Neural progenitor cell (in vitro differentiated cells): ENCODE data around the gene NLRC3. TPM values are rescaled to one million over a fixed set of nuclear protein-coding genes. Genes with fewer than 3 reads are reported as not detected.
A peak's percentile ranks its signal among the peaks of the same experiment; 100 is the strongest.
"Not testable (repeated sequence)": the region's sequence is repeated elsewhere in the genome, so short reads cannot be mapped to it uniquely, and the experiment has no call there.

Experiments used
- DNase-seq: peaks from one replicate; pipeline ENCODE4 v3.0.0-alpha.2; 2016; ENCODE audit warnings: low spot score
- H2AFZ ChIP-seq: fragments of 200-600 bp; sonication (generic); replicated peaks from 2 replicates; pipeline ENCODE4 v1.6.1; 2016; ENCODE audit warnings: antibody characterized with exemption
- H3F3A ChIP-seq: fragments of 200-600 bp; sonication (generic); 2 replicates; pipeline ENCODE4 v1.6.1; 2016; ENCODE audit warnings: antibody characterized with exemption, low read depth
- H3K27ac ChIP-seq: fragments of 200-600 bp; sonication (generic); 2 replicates; pipeline ENCODE4 v1.5.1; 2016; ENCODE audit warnings: mild to moderate bottlenecking
- H3K27me3 ChIP-seq: fragments of 200-600 bp; sonication (generic); 2 replicates; pipeline ENCODE4 v1.6.1; 2016; ENCODE audit warnings: mild to moderate bottlenecking, moderate library complexity
- H3K36me3 ChIP-seq: fragments of 200-600 bp; sonication (generic); 2 replicates; pipeline ENCODE4 v1.5.1; 2016
- H3K4me1 ChIP-seq: fragments of 200-600 bp; sonication (generic); 2 replicates; pipeline ENCODE4 v1.6.1; 2016; ENCODE audit warnings: mixed run types
- H3K4me2 ChIP-seq: fragments of 200-600 bp; sonication (generic); 2 replicates; pipeline ENCODE4 v1.6.1; 2016
- H3K4me3 ChIP-seq: fragments of 200-600 bp; sonication (generic); 2 replicates; pipeline ENCODE4 v1.5.1; 2016
- H3K79me2 ChIP-seq: fragments of 200-600 bp; sonication (generic); 2 replicates; pipeline ENCODE4 v1.6.1; 2016; ENCODE audit warnings: low read depth
- H3K9ac ChIP-seq: fragments of 200-600 bp; sonication (generic); 2 replicates; pipeline ENCODE4 v1.6.1; 2016
- H3K9me3 ChIP-seq: fragments of 200-600 bp; sonication (generic); 2 replicates; pipeline ENCODE4 v1.5.1; 2016; ENCODE audit warnings: low read depth
- H4K20me1 ChIP-seq: fragments of 200-600 bp; sonication (generic); 2 replicates; pipeline ENCODE4 v1.6.1; 2016; ENCODE audit warnings: low read depth
- H3K27ac Mint-ChIP-seq: 3 replicates; pipeline ENCODE4 v1.8.0; 2021; ENCODE audit warnings: mixed read lengths
- H3K27me3 Mint-ChIP-seq: 2 replicates; pipeline ENCODE4 v1.8.0; 2022; ENCODE audit warnings: low read depth, mild to moderate bottlenecking, inconsistent platforms, moderate library complexity, mixed read lengths; ENCODE audit not compliant: insufficient read depth
- H3K36me3 Mint-ChIP-seq: 3 replicates; pipeline ENCODE4 v1.8.0; 2021; ENCODE audit warnings: mixed read lengths
- H3K4me1 Mint-ChIP-seq: 3 replicates; pipeline ENCODE4 v1.8.0; 2021; ENCODE audit warnings: mixed read lengths
- H3K4me3 Mint-ChIP-seq: 3 replicates; pipeline ENCODE4 v1.8.0; 2021; ENCODE audit warnings: mild to moderate bottlenecking, moderate library complexity, mixed read lengths
- H3K9me3 Mint-ChIP-seq: 3 replicates; pipeline ENCODE4 v1.8.0; 2020; ENCODE audit warnings: mixed read lengths
- EZH2 ChIP-seq: fragments of 200-600 bp; sonication (generic); IDR thresholded peaks from 2 replicates; pipeline ENCODE4 v1.6.1; 2017; ENCODE audit warnings: antibody characterized with exemption, mild to moderate bottlenecking, moderate library complexity
- EZH2phosphoT487 ChIP-seq: fragments of 200-600 bp; sonication (generic); IDR thresholded peaks from 2 replicates; pipeline ENCODE4 v1.6.1; 2017; ENCODE audit warnings: antibody characterized with exemption
- total RNA-seq: library from RNA; depleted of rRNA; stranded (reverse); fragments of >200 nt; gene quantifications from 2 replicates; pipeline ENCODE4 v1.2.3, GENCODE V29; 2015; ENCODE audit warnings: low replicate concordance
- TF ChIP-seq, protein P1 (sequence below): fragments of 200-600 bp; sonication (generic); IDR thresholded peaks from 2 replicates; pipeline ENCODE4 v1.5.1; 2017; ENCODE audit warnings: antibody characterized with exemption, mild to moderate bottlenecking

NLRC3 gene
- total RNA-seq, 1 donor from 2014 or later = not detected

DNA sequence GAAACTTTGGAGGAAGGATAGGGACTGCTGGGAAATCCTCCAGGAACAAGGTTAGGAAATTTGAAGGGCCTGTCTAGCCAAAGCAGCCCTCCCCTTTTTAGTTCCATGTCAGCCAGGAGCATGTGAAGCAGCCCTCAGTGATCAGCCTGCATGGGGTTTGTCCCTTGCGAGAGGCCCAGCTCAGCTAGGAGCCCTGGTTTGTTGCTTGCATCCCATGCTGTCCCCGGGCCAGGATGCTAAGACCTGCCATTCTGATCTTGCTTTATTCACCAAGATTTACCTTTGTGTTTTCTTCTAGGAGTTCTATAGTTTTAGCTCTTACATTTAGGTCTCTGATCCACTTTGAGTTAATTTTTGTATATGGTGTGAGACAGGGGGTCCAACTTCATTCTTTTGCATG is 48.8 kb downstream of the NLRC3 start:
- Histone ChIP-seq H2AFZ (no peak overlapping the region), H3K36me3 (peaks cover 6% of the 10 kb centered on the region), H3K79me2 (no peaks in the 10 kb centered on the region), H3K27me3 (no peaks in the 10 kb centered on the region), H4K20me1 (no peaks in the 10 kb centered on the region), H3K9ac (no peak overlapping the region), H3F3A (peaks cover 7% of the 10 kb centered on the region), H3K27ac (no peak overlapping the region), H3K9me3 (no peaks in the 10 kb centered on the region), H3K4me2 (no peak overlapping the region), H3K4me1 (no peaks in the 10 kb centered on the region), H3K4me3 (no peak overlapping the region)
- Mint-ChIP-seq H3K4me1 (no peaks in the 10 kb centered on the region), H3K27ac (no peak overlapping the region), H3K27me3 (peaks cover 2% of the 10 kb centered on the region), H3K36me3 (peaks cover 42% of the 10 kb centered on the region), H3K9me3 (peaks cover 6% of the 10 kb centered on the region), H3K4me3 (no peak overlapping the region)
- TF ChIP-seq, protein P1, sequence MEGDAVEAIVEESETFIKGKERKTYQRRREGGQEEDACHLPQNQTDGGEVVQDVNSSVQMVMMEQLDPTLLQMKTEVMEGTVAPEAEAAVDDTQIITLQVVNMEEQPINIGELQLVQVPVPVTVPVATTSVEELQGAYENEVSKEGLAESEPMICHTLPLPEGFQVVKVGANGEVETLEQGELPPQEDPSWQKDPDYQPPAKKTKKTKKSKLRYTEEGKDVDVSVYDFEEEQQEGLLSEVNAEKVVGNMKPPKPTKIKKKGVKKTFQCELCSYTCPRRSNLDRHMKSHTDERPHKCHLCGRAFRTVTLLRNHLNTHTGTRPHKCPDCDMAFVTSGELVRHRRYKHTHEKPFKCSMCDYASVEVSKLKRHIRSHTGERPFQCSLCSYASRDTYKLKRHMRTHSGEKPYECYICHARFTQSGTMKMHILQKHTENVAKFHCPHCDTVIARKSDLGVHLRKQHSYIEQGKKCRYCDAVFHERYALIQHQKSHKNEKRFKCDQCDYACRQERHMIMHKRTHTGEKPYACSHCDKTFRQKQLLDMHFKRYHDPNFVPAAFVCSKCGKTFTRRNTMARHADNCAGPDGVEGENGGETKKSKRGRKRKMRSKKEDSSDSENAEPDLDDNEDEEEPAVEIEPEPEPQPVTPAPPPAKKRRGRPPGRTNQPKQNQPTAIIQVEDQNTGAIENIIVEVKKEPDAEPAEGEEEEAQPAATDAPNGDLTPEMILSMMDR = no peak
- DNase-seq = no peak

DNA sequence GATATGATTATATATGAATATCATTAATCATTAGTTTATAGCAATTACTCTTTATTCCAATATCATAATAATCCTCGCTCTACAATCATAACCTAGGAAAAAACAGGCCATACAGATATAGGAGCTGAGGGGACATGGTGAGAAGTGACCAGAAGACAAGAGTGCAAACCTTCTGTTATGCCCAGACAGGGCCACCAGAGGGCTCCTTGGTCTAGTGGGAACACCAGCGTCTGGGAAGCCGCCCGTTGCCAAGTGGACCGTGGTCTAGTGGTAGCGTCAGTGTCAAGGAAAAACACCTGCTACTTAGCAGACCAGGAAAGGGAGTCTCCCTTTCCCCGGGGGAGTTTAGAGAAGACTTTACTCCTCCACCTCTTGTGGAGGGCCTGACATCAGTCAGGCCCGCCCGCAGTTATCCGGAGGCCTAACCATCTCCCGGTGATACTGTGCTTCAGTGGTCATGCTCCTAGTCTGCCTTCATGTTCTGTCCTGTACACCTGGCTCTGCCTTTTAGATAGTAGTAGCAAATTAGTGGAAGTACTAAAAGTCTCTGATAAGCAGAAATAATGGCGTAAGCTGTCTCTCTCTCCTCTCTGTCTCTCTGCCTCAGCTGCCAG is 49.9 kb downstream of the NLRC3 start:
- peak; percentile 52 for DNase-seq
- not testable (repeated sequence) for H3K4me2 ChIP-seq, H3K27me3 ChIP-seq, H3K9me3 Mint-ChIP-seq, H3K4me1 ChIP-seq, H3K9me3 ChIP-seq, H2AFZ ChIP-seq, H3K4me1 Mint-ChIP-seq, H3K9ac ChIP-seq, H3F3A ChIP-seq, H3K4me3 Mint-ChIP-seq, H3K79me2 ChIP-seq, H4K20me1 ChIP-seq, H3K27me3 Mint-ChIP-seq, H3K4me3 ChIP-seq, H3K27ac ChIP-seq, H3K27ac Mint-ChIP-seq
- peaks cover 45% of the 10 kb centered on the region for H3K36me3 Mint-ChIP-seq
- TF ChIP-seq, protein P1 = peak; percentile 54
- H3K36me3 ChIP-seq = peaks cover 12% of the 10 kb centered on the region

DNA sequence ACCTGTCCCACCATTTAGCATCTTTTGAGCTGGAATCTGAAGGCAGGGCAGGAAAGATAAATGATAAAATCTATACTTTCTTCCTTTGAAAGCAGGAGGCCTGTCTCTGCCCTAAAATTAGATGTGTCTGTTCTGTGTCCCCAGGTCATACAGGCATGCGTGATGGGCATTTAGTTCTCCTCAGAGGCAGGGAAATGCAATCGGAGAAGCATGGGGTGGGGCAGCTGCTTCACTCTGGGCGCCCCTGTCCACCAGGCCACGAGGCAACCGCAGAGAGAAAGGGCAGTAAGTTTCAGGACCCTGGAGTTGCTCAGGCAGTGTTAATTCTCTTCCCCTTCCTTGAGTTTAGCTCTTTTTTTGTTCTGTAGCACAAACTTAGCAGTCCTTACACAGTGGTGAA is 51.3 kb downstream of the NLRC3 start:
- peaks cover 2% of the 10 kb centered on the region for H3K27me3 Mint-ChIP-seq
- H3K9ac ChIP-seq = no peak overlapping the region
- no peaks in the 10 kb centered on the region for H3K9me3 ChIP-seq
- peaks cover 12% of the 10 kb centered on the region for H3K36me3 ChIP-seq
- H4K20me1 ChIP-seq = no peaks in the 10 kb centered on the region
- H3K4me3 ChIP-seq = no peak overlapping the region
- TF ChIP-seq, protein P1 = no peak
- TF ChIP-seq EZH2 (no peak), EZH2phosphoT487 (no peak)
- H3K27me3 ChIP-seq = no peaks in the 10 kb centered on the region
- no peak overlapping the region for H3K27ac Mint-ChIP-seq
- H3K27ac ChIP-seq = no peak overlapping the region
- no peak for DNase-seq
- no peak overlapping the region for H2AFZ ChIP-seq
- H3K79me2 ChIP-seq = no peaks in the 10 kb centered on the region
- H3K36me3 Mint-ChIP-seq = peaks cover 41% of the 10 kb centered on the region
- H3F3A ChIP-seq = peaks cover 7% of the 10 kb centered on the region
- no peaks in the 10 kb centered on the region for H3K4me1 ChIP-seq
- no peak overlapping the region for H3K4me3 Mint-ChIP-seq
- no peak overlapping the region for H3K4me2 ChIP-seq
- no peaks in the 10 kb centered on the region for H3K4me1 Mint-ChIP-seq
- H3K9me3 Mint-ChIP-seq = peaks cover 6% of the 10 kb centered on the region
